Measurements from ENCODE around the gene MRPS21.
"Not testable (repeated sequence)": the region's sequence is repeated elsewhere in the genome, so short reads cannot be mapped to it uniquely, and the experiment has no call there.

Gene MRPS21

DNA sequence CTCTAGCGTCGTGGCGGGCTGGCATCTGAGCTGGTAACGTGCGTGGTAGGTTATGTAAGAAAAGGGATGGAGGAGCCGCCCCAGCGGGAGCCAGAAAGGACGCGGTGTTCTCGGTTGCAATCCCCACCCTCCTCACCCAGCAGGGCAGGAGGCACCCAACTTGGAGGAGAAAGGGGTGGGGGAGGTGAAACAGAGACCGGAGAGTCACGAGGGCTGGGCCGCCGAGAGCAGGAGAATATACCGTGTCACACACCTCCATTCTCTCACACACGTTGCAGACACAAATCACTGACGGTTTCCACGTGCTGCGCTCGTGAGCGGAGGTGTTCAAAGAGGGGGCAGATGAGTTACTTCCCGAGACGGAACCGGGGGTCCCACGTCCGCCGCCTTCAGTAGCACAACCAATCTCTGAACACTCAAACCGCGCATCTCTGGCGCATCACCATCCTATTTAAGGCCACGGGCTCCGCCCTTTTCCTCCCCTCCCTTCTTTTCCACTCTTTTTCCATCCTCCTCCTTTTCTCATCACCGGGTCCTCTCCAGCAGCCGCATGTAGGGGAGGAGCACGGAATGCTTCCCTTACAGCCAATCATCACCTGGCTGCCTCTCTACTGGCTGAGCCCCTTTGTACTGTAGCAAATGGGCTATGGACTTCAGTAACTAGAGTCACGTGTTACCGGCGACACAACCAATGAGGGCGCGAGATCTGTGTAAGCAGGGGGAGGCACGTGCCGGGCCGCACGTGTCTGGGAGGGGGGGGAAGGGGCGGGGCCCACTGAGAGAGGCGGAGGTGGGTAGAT lies 11.7 kb upstream of the MRPS21 start, which contains the start of gene CIART:
Gene CIART (plus strand): TSS at position 797 of the 800 bp plus-strand sequence. CDS start 714 bp downstream, outside the sequence.
- DNase-seq, result peak; percentile 96

DNA sequence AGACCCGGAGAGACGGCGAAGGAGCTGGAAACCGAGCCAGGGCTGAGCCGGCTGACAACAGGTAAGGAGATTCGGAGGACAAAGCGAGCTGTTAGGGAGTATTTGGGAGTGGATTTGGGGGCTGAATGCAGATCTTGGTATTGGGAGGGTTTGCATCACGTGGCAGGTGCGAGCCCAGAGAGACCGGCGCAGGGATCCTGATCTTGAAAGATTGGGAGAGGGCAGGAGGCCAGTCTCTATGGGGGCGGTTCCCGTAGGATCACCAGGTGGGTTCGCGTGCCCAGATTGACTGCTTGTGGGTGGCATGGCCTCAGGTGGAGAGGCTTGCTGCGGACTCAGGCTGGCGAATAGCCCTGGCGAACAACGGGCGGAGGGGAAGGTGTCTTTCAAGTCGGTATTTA lies 11.1 kb upstream of the MRPS21 start:
- DNase-seq, result no peak

DNA sequence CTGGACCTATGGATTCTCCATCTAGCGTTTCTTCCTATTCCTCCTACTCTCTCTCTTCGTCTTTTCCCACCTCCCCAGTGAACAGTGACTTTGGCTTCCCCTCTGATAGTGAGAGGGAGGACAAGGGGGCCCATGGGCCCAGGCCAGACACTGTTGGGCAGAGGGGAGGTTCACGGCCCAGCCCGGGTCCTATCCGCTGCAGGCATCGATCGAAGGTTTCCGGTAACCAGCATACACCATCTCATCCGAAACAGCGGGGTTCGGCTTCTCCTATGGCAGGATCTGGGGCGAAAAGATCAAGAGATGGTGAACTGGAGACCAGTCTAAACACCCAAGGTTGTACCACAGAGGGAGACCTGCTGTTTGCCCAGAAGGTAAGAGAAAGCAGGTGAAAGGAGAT lies 10.4 kb upstream of the MRPS21 start:
- DNase-seq, result no peak

DNA sequence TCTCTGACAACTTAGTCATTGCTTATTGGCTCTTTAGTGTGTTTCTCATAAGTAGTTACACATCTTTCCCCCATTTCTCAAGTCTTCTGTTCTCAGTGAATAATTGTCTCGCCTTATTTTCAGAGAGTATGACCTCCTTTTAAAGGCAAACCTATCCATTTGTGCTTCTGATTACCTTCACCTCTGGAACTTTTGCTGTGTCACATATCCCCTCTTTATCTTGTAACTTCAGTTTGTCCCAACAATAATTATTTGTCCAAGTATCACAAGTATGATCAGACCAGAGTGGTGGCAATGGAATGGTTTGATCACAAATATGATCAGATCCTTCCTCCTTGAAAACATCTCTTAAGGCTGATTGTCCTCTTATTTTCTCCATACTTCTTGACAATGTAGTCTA lies 5.3 kb upstream of the MRPS21 start:
- no peak for DNase-seq

DNA sequence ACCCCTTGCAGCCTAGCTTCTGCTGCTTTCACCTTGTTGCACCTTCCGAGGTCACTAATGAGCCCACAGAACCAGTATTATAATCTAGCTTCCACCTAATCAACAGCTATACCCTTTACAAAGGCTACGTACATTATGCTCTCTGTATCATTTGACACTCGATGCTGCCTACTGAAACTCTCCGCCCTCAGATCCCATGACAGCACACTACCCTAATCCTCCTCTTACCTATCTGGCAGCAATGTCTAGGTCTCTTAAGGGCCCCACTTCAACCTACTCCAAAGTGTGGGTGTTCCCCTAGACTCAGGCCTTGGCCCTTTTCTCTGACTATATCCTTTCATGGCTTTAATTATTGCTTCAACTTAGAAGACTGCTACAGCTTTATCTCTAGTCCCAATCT lies 4.8 kb upstream of the MRPS21 start:
- no peak for DNase-seq

DNA sequence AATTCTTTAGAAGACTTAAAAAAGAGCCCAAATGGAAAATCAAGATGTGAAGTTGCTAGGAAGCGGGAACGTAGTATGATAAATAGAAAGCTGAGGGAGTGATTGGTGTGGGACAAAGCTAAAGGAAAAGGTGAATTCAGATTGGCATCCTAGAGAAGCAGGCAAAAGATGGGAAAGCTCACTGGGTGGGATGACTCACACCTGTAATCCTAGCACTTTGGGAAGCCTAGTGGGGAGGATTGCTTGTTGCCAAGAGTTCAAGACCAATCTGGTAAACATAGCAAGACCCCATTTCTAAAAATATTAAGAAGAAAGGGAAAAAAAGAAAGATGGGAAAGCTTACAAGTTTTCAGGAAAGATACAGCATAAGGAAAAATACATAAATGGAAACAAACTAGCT lies 1.8 kb downstream of the MRPS21 start:
- no peak for DNase-seq

DNA sequence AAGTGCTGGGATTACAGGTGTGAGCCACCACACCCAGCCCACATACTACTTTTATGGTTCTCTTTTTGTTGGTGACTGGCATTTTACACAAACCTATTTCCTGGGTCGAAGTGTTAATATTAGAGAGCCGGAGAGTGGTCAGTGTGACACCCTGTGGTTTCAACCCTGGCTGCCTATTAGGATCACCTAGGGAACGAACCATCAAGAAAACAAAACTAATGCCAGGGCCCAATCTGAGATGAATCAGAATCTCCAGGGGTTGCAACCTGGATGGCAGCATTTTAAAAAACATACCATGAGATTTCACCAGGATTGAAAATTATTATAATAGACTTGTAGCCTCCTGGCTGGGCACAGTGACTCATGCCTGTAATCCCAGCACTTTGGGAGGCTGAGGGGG lies 6.1 kb downstream of the MRPS21 start:
- DNase-seq, result no peak

DNA sequence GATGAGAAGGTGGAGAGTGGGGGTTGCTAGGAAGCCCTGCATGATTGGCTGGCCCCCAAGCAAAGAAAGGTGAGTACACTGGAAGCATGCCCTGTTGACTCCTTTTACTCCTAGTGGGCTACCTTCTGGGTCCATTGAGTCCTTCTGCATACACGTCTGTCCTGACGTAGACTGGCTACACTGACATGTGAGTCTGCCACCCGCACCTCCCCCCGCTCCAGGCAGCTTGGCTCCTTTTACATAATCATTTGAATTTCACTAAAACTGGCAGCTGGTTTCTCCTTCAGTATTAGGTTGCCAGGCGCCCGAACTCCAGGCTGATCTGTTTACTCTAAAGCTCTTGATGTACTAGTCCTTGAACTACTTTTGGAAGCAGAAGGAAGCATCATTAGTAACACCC lies 8.7 kb downstream of the MRPS21 start:
- DNase-seq, result no peak

DNA sequence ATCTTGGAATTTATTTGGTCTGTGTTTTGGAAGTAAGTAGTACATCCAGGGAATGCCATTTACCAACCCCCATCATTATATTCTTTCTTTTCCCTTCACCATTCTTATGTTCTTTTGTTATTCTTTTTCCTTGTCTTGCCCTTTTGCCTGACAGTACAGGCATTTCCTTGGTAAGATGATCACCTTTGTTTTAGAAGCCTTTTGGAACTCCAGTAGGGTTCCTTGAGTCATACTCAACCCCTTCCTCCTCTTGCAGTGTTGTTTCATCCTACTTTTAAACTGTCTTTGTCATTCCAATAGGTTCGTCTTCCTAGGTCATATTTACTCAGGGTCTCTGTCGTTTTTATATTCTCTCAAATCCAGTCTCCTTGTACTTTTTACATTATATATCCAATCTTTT lies 9.2 kb downstream of the MRPS21 start:
- DNase-seq, result no peak

DNA sequence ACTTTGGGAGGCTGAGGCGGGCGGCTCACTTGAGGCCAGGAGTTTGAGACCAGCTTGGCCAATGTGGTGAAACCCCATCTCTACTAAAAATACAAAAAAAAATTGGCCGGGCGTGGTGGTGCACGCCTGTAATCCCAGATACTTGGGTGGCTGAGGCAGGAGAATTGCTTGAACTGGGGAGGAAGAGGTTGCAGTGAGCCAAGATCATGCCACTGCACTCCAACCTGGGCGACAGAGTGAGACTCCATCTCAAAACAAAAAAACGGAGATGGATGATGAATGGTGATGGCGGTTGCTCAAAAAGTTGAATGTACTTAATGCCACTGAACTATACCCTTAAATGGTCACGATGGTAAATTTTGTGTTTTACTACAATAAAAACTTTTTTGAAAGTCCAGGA lies 14.9 kb downstream of the MRPS21 start:
- DNase-seq, result not testable (repeated sequence)

DNA sequence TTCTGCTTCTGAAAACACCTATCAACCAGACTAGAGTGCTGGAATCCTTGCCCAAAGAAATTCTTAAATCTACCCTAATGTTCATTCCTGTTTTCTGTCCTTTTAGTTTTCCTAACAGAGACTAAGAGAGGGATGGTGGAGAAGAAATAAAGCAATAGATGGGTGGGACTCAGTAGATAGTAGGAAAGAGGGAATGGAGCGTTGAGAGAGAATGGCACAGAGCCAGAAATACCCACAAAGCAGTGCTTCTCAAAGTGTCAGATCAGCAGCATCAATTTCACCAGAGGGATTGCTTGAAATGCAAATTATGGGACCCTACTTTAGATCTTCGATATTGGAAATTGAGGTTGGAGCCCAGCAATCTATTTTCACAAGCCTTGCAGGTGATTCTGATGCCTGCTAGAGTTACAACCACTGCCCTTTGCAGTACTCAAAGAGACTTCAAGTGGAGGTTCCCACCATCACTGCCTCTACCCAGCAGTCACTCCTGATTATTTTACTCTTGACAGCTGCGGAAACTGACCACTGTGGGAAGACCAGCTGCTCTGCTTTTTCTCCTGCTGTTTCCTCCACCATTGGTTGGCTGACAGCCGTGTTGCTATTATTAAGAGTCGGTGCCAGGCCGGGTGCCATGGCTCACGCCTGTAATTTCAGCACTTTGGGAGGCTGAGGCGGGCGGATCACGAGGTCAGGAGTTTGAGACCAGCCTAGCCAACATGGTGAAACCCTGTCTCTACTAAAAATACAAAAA lies 16.3 kb downstream of the MRPS21 start:
- DNase-seq, result no peak

DNA sequence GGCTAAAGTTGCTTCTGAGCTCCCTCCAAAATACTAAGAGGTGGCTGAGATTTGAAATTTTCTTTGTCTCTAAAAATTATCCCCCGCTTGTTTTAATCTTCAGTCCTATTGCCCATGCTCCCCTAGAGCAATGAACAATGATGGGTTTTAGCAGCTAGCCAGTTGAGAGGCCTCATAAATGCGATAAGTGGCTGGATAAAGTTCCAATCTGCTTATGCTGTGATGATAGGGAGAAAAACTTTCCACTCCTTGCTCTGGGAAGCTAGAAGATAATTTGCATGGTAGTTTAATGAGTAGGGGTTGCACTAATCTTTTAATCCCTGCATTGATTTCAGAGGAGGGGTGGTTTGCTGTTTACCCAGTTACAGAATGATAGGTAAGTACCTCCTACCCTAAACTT lies 18.1 kb downstream of the MRPS21 start:
- DNase-seq, result no peak

DNA sequence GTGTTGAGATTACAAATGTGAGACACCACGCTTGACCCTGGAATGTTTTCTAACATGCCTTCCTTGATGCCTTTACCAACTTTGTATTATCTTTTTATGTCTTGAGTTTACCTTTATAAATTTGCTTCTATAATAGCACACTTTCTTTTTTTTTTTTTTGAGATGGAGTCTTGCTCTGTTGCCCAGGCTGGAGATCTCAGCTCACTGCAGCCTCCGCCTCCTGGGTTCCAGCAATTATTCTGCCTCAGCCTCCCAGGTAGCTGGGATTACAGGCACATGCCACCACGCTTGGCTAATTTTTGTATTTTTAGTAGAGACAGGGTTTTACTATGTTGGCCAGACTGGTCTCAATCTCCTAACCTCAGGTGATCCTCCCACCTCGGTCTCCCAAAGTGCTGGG lies 21.0 kb downstream of the MRPS21 start:
- DNase-seq, result not testable (repeated sequence)

DNA sequence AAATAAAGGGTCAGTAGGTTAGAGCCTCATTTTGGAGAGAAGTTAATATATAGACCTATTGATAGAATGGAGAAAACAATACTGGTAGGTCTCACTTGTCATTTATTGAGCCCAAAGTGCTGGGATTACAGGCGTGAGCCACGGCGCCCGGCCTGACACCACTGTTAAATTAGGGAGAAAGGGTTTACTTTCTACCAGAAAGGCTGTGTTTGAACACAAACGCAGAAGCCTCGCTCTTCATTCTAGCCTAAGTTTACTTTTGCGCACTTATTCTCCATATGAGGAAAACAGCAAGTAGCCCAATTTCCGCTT lies 27.0 kb downstream of the MRPS21 start:
- no peak for DNase-seq

DNA sequence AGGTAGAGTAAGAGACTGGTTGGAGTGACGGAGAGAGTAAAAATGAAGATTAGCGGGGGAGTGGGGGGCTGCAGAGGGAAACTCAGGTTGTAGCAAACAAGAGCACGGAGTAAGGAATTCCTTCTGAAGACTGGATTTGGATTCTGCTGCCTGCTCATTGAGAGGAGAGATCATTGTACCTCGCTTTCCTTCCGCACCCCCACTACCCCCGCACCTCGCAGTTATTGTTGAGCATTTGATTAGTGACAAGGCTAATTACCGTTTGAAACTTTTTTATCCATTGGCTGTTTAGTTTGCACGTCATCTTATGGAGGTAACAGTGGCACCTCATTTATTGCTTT lies 28.1 kb downstream of the MRPS21 start:
- DNase-seq, result no peak

DNA sequence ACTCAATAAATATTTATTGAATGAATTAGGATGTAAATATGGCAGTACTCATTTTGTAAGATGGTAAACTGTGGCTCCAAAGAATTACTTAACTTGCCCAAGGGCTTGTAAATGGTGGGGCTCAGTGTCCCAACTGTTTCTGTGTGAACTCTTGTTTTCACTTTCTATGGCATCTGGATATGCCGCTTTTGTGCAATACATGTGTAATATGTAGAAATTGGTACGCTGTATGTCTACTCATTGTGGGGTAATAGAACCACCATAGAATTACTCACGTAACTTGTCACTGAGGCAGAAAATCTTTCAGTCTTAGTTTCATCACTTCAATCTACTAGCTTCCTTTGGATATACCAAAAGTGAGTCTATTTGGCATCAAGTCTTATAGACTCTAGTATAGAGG lies 28.6 kb downstream of the MRPS21 start:
- no peak for DNase-seq

DNA sequence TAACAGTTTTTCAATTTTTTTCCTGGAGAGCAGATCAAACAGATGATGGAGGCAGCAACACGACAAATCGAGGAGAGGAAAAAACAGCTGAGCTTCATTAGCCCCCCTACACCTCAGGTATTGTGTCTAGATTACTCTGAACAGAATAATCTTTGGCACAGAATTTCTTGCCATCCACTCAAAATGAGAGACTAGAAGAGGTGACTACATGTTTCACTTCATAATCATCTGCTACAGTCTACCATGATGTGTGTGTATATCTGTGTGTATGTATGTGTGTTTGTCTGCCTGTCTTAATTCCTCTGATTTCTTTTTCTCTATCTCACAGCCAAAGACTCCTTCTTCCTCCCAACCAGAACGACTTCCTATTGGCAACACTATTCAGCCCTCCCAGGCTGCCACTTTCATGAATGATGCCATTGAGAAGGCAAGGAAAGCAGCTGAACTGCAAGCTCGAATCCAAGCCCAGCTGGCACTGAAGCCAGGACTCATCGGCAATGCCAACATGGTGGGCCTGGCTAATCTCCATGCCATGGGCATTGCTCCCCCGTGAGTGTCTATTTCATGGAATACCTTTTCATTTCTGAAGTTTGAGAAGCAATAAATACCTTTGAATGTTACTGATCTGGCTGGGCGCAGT lies 39.1 kb downstream of the MRPS21 start:
- DNase-seq, result no peak

DNA sequence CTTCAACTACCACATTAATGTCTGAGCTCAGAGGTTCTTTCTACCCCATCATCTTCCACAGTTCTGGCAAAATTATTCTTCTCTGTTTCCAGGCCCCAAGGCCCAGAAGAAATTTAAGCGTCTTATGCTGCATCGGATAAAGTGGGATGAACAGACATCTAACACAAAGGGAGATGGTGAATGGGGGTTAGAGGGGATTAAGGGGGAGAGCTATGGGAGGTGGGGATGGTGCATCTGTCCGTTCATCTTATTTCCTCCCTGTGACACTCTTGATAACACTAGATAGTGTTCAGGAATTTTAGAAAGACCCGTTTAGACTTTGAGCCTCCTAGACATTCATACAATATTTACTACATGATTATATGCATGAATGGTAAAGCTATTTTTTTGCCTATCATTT lies 52.7 kb downstream of the MRPS21 start:
- DNase-seq, result no peak

DNA sequence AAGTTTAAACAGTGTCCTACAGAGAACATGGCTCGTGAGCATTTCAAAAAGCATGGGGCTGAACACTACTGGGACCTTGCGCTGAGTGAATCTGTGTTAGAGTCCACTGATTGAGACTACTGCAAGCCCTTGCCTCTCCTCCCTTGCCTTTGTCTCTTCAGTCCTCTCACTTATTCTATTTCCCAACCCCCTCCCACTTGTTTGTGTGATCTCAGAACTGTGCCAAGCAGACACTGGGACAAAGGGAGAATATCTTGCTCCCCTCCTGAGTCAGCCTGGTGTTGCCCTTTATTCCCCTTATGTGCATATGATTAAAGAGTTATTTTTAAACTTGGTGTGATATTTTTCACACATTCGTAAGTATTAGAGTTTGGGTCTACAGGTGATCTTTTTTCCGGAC lies 59.2 kb downstream of the MRPS21 start:
- DNase-seq, result no peak

Measured in NCI-H1436 treated with DMSO at 0.1 percent for 48 hours (cell line).